Activated CD4-positive, alpha-beta T cell treated with anti-CD3 and anti-CD28 coated beads, Interleukin-2, amount 10 ng/mL, durations not matched to agents 7 days and 5 days (primary cell): ENCODE measurements around the gene PTPRN2. TPM values are rescaled to one million over a fixed set of nuclear protein-coding genes. Genes with fewer than 3 reads are reported as not detected.

Experiments used
- CTCF ChIA-PET: fragments of 350-600 bp; sonication (Branson Sonifier 250); formaldehyde crosslinking; loops from one replicate; lab custom pipeline; 2021; ENCODE audit warnings: antibody characterized with exemption; lab: Charles Lee
- POLR2A ChIA-PET: fragments of 350-600 bp; sonication (Branson Sonifier 250); formaldehyde crosslinking; loops from one replicate; lab custom pipeline; 2021; ENCODE audit warnings: antibody characterized with exemption; lab: Charles Lee
- DNase-seq: peaks from one replicate; pipeline ENCODE4 v3.0.0-alpha.2; 2020
- H3K27ac Mint-ChIP-seq: one replicate; pipeline ENCODE4 v1.8.0; 2021; ENCODE audit warnings: mild to moderate bottlenecking, moderate library complexity, mixed read lengths
- H3K27me3 Mint-ChIP-seq: one replicate; pipeline ENCODE4 v1.8.0; 2021; ENCODE audit warnings: mixed read lengths
- H3K36me3 Mint-ChIP-seq: one replicate; pipeline ENCODE4 v1.8.0; 2021; ENCODE audit warnings: low read depth, mixed read lengths
- H3K4me1 Mint-ChIP-seq: one replicate; pipeline ENCODE4 v1.8.0; 2021; ENCODE audit warnings: mixed read lengths
- H3K4me3 Mint-ChIP-seq: one replicate; pipeline ENCODE4 v1.8.0; 2021; ENCODE audit warnings: mild to moderate bottlenecking, moderate library complexity, mixed read lengths
- H3K9me3 Mint-ChIP-seq: one replicate; pipeline ENCODE4 v1.8.0; 2021; ENCODE audit warnings: mixed read lengths
- total RNA-seq, 2 experiments: library from RNA; stranded (reverse); gene quantifications; one replicate each; pipeline ENCODE4 v1.2.3, GENCODE V29; 2021

Gene PTPRN2
- total RNA-seq, 2 experiments from 2014 or later = 2.6 to 2.7 TPM

DNA sequence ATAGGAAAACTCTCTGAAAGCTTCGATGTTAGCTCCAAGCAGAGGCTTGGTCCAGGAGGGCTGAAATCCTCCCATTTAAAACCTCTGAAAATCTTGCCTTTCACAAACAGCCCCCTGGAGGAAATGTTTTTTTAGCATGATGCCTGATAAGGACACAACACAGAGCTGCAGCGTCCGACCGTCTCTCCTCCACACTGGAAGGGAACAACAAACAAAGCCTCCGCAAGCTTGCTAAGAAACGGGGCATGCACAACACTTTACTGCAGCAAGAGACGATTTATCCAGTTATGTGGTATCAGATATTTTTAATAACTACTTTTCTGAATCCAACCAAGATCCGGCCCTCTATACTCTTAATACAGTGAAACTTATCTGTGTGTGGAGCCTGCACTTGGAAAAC is 182.3 kb downstream of the PTPRN2 start:
- DNase-seq = no peak
- POLR2A ChIA-PET = no interaction called here
- Mint-ChIP-seq H3K36me3 (no peaks in the 10 kb centered on the region), H3K27me3 (no peaks in the 10 kb centered on the region), H3K4me3 (no peak overlapping the region), H3K27ac (no peak overlapping the region), H3K9me3 (no peaks in the 10 kb centered on the region), H3K4me1 (no peaks in the 10 kb centered on the region)
- CTCF ChIA-PET = no interaction called here

DNA sequence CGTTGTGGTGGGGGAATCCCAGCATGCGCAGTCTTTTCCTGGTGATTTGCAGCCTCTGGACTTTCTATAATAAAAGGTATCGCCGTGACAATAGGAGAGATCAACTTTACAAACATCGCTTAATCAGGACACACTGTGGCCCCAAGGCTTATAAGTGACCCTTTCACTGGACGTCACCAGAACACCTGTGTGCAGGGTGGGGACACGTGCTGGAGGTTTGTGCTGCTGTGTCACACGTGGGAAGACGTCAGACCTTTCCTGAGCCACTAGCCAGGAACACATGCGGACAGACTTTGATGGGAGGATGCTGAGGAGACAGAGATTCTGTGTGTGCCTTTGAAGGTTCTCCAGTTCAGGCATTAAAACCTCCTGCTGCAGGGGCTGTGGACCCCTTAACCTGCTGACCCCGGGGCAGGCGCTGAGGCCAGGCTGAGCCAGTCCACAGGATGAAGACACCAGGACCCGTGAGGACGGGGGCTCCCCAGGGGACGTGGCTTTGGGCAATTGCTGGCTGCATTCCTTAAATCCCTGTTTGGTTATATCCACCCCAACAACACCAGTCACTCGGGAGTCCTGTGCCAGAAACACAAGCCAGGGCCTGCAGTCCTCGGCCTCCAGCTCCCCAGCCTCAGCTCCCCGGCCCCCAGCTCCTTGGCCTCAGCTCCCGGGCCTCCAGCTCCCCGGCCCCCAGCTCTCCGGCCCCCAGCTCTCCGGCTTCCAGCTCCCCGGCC is 183.4 kb downstream of the PTPRN2 start:
- peaks cover 2% of the 10 kb centered on the region for H3K9me3 Mint-ChIP-seq
- CTCF ChIA-PET = no interaction called here
- H3K27me3 Mint-ChIP-seq = no peaks in the 10 kb centered on the region
- POLR2A ChIA-PET = no interaction called here
- no peak for DNase-seq
- H3K36me3 Mint-ChIP-seq = no peaks in the 10 kb centered on the region
- no peak overlapping the region for H3K27ac Mint-ChIP-seq
- H3K4me1 Mint-ChIP-seq = no peaks in the 10 kb centered on the region
- H3K4me3 Mint-ChIP-seq = no peak overlapping the region

DNA sequence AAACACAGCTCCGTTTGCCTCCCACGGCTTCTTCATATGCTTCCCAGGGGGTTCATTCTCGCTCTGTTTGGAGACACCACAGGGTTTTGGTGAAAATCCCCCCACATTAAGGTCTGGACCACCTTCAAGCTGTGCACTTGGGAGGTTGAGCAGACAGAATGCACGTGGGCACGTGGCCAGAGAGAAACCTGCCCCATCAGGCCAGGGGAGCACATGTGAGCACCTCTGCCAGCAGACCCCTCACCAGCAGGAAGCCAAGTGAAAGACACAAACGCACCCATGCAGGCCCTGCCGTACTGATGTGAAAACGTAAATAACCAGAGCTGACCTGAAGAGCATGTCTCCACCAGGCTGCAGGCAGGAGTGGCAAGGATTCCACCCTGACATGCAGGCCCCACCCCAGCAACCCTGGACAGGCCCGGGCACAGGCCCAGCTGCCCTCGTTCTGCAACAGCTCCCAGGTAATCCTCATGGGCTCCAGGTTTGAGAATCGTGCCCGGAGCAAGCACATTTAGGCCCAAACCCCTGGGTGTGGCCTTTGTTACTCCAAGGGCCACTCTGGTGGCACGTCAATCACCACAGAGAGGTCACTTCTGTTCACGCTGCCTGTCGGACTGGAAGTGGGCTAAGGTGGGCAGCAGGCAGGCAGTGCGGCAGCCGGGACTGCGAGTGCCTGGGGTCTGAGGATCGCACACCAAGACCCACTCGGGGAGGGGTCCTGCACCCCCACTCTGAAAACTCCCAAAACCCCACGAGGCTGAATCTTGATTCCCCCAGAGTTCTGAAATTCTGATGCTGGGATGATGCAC is 184.4 kb downstream of the PTPRN2 start:
- no peak overlapping the region for H3K4me3 Mint-ChIP-seq
- CTCF ChIA-PET = no interaction called here
- peaks cover 8% of the 10 kb centered on the region for H3K9me3 Mint-ChIP-seq
- H3K27me3 Mint-ChIP-seq = no peaks in the 10 kb centered on the region
- no peaks in the 10 kb centered on the region for H3K36me3 Mint-ChIP-seq
- no peaks in the 10 kb centered on the region for H3K4me1 Mint-ChIP-seq
- no peak for DNase-seq
- no peak overlapping the region for H3K27ac Mint-ChIP-seq
- POLR2A ChIA-PET = no interaction called here

DNA sequence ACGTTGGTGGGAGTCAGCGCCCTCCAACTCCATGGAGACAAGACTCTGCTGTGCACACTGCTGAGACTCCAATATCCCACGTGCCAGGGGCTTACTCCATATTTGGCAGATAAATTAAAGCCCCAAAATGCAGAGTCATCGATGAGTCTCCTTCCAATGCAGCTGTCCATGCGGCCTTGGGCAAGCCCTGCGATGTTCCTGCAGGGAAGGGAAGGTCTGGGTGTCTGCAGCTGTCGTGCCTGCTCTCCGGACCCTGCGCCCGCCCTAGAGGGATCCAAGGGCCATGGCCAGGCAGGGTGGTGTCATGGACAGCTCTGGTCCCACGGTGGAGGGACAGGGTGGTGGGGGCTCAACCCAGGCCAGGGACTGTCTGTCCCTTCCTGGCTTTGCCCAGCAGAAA is 185.2 kb downstream of the PTPRN2 start:
- Mint-ChIP-seq H3K27me3 (no peaks in the 10 kb centered on the region), H3K27ac (no peak overlapping the region), H3K9me3 (peaks cover 8% of the 10 kb centered on the region), H3K36me3 (no peaks in the 10 kb centered on the region), H3K4me1 (no peaks in the 10 kb centered on the region), H3K4me3 (no peak overlapping the region)
- POLR2A ChIA-PET = no interaction called here
- CTCF ChIA-PET = no interaction called here
- DNase-seq = no peak

DNA sequence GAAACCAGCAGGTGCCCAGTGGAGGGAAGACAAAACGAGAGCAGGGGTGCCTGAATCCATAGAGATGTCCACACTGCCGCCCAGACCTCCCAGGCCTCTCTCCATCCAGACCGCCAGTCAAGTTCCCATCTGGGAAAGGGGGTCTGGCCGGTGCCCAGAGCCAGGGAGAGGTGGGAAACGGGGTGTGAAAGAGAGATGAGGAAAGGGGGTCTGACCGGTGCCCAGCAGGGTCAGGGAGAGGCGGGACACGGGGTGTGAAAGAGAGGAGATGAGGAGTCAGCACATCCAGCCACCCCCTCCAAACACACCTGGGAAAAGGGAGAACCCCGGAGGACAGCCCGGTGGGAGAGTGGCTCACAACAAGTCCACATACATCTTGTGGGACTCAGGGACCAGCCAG is 185.8 kb downstream of the PTPRN2 start:
- Mint-ChIP-seq H3K27ac (no peak overlapping the region), H3K36me3 (no peaks in the 10 kb centered on the region), H3K27me3 (no peaks in the 10 kb centered on the region), H3K4me3 (no peak overlapping the region), H3K9me3 (peaks cover 8% of the 10 kb centered on the region), H3K4me1 (no peaks in the 10 kb centered on the region)
- DNase-seq = no peak
- ChIA-PET POLR2A (no interaction called here), CTCF (no interaction called here)

DNA sequence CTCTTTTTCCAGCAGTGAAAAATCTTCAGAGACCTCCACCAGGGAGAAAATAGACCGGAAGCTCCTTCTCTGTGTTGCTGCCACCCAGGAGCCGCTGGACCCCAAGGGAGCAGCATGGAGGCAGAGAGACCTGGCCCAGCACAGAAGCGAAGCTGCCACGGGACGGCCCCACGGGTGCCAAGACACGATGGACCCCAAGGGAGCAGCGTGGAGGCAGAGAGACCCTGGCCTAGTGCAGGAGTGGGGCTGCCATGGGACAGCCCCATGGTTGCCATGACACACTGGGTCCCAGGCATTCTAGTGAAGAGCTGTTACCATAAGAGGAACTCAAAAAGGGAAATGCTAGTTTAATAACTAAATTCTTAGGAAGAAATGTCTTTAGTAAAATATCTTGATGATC is 186.3 kb downstream of the PTPRN2 start:
- H3K4me1 Mint-ChIP-seq = no peaks in the 10 kb centered on the region
- H3K4me3 Mint-ChIP-seq = no peak overlapping the region
- no peaks in the 10 kb centered on the region for H3K27me3 Mint-ChIP-seq
- peaks cover 8% of the 10 kb centered on the region for H3K9me3 Mint-ChIP-seq
- CTCF ChIA-PET = no interaction called here
- POLR2A ChIA-PET = no interaction called here
- no peak for DNase-seq
- H3K36me3 Mint-ChIP-seq = no peaks in the 10 kb centered on the region
- H3K27ac Mint-ChIP-seq = no peak overlapping the region

DNA sequence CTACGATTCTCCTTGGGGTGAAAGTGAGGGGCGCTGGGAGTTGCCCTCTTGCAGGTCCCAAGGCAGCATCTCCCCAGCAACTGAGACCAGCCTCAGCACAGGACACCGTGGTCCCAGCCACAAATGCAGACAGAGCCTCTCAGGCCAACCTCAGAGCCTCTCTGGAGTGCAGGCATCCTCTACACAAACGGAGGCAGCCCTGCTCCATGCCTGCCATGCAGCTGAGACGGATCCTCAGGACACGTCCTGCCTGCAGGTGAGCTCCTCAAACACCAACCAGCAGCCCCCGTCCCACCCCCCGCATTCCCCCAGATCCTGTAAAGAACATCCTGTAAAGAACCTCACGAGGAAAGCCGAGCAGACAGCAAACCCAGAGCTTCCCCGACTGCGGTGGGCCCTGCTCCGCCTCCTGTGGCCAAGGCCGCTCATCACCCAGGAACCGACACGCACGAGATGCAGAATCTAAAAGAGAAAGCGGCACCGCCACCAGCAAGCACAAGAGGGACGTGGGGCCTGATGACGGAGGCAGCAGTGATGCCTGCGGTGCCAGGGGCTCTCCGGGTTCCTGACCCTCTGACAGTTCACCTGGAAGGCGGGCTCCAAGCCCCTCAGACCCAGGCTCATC is 186.9 kb downstream of the PTPRN2 start:
- POLR2A ChIA-PET = no interaction called here
- Mint-ChIP-seq H3K9me3 (peaks cover 8% of the 10 kb centered on the region), H3K27me3 (no peaks in the 10 kb centered on the region), H3K36me3 (no peaks in the 10 kb centered on the region), H3K27ac (no peak overlapping the region), H3K4me3 (no peak overlapping the region), H3K4me1 (no peaks in the 10 kb centered on the region)
- CTCF ChIA-PET = no interaction called here
- no peak for DNase-seq

DNA sequence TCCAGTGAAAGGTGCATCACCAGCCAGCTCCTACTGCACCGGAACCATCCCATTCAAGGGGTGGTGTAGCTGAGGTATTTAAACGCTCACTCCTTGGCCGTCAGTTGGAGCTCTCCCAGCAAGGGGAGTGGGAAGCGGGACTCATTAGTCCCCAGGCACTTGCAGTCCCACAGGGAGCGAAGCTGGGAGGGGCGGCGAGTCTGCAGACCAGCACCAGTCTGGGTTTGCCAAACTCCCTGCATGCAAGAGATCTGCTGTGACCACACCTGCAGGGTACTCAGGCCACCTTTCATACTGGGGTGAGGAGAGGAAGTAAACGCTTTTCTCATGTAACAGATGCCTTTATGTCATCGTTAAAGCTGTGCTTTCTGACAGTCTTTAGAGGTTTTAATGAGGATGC is 187.9 kb downstream of the PTPRN2 start:
- ChIA-PET POLR2A (no interaction called here), CTCF (no interaction called here)
- H3K36me3 Mint-ChIP-seq = no peaks in the 10 kb centered on the region
- H3K4me3 Mint-ChIP-seq = no peak overlapping the region
- DNase-seq = no peak
- peaks cover 8% of the 10 kb centered on the region for H3K9me3 Mint-ChIP-seq
- no peaks in the 10 kb centered on the region for H3K27me3 Mint-ChIP-seq
- no peaks in the 10 kb centered on the region for H3K4me1 Mint-ChIP-seq
- no peak overlapping the region for H3K27ac Mint-ChIP-seq

DNA sequence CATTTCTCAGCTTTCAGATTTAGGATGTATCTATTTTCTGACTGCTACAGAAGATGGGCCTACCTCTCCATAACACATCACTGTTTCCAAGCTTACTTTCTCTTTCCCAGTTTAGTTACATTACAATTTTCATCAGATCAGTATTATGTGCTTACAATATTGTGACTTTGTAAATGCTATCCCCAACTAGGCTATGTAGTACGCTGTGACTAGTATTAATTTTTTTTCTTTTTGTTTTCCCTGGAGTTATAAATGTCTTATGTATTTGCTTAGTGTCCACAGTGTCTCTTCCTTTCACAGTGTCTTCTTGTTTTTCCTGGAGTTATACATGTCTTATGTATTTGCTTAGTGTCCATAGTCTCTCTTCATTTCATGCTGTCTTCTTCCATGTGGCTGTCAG is 188.9 kb downstream of the PTPRN2 start:
- Mint-ChIP-seq H3K4me1 (no peaks in the 10 kb centered on the region), H3K9me3 (peaks cover 8% of the 10 kb centered on the region), H3K4me3 (no peak overlapping the region), H3K27me3 (no peaks in the 10 kb centered on the region), H3K36me3 (no peaks in the 10 kb centered on the region), H3K27ac (no peak overlapping the region)
- POLR2A ChIA-PET = no interaction called here
- CTCF ChIA-PET = no interaction called here
- DNase-seq = no peak

DNA sequence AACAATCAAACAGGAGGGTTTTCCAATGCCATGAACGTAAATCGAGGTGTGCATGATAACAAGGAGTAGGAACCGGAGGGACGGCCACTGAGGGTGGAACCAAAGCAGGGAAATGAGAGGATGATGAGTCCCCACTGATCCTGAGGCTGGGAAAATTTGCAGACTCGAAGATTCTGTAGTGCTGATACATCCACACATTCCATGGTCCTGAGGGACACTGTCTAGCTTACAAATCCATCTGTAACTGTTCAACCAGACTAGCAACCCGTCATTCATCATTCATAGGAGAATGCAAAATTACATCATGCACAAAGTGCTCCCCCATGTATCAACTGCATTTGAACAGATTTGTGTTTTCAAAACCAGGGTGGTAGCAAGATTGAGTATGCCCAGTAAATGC is 189.7 kb downstream of the PTPRN2 start:
- CTCF ChIA-PET = no interaction called here
- no peak for DNase-seq
- POLR2A ChIA-PET = interaction anchor here (0.8 kb wide), 1 partner anchor 1179 kb away, joined by 3 read pairs; no protein-coding TSS in a partner anchor
- Mint-ChIP-seq H3K27me3 (no peaks in the 10 kb centered on the region), H3K27ac (peak overlapping the region; percentile 36), H3K36me3 (no peaks in the 10 kb centered on the region), H3K9me3 (peaks cover 8% of the 10 kb centered on the region), H3K4me3 (no peak overlapping the region), H3K4me1 (no peaks in the 10 kb centered on the region)

DNA sequence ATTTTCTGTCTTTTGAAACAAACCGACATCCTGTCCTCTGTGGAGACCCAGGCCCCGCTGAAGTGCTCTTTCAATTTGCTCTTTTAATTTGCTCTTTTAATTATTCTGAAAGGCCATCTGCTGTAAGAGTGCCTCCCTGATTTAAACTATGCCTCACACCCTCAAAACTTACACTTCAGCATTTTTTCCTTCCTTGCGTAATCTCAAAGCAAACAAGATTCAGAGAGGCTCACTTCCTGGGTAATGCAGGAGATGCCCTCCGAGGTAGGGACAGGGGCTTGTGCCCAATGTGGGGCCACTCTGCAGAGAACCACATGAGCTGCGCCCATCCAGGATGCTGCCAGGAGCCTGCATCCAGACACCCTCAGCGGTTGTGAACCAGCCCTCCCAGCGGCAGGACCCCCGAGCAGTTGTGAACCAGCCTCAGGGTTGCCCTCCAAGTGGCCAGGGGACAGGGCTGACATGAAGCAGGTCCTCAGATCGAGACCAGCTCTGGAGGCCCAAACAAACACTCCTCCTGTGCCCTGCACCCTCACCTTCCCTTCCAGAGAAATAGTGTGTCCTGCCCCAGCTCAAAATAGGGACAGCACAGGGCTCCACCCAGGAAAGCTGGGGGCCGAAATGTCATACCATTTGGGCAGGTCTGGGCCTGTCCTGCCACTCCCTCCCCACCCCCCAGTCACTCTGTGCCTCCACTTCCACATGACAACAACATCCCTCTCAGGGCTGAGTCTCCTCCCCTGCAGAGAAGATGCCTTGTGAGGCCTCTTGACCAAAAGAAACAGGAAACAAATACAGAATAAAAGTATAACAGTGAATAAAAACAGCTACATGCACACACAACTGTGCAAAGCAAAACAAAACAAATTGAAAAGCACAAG is 190.4 kb downstream of the PTPRN2 start:
- Mint-ChIP-seq H3K27me3 (no peaks in the 10 kb centered on the region), H3K27ac (peak overlapping the region; percentile 36), H3K4me3 (no peak overlapping the region), H3K36me3 (no peaks in the 10 kb centered on the region), H3K9me3 (peaks cover 8% of the 10 kb centered on the region), H3K4me1 (no peaks in the 10 kb centered on the region)
- no peak for DNase-seq
- CTCF ChIA-PET = no interaction called here
- POLR2A ChIA-PET = interaction anchor here (0.8 kb wide), 1 partner anchor 1178 kb away, joined by 3 read pairs; no protein-coding TSS in a partner anchor

DNA sequence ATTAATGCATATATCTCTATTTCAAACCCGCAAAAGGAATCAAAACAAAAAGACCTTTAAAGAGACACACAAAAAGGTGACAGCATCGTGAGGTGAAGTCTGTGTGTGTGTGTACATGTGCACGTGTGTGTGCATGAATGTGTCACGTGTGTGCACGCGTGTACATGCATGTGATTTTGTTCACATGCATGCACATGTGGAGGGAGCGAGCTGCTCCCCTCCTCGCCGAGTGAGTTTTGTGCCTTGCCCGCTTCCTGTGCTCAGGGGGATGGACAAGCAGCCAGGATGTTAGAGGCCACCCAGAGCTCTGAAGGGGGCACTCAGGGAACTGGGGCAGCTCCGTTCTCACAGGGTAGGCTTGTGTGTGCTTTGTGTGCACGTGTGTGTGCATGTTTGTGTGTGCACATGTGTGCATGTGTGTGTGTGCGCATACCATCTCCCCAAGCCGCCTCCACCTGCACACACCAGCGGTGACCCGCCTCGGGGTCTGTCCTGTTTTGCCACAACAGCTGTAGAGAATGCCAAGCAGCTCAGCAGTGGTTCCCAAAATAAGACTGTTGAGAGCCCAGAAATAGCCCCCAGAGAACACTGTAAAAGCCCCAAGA is 191.2 kb downstream of the PTPRN2 start:
- DNase-seq = no peak
- Mint-ChIP-seq H3K27me3 (no peaks in the 10 kb centered on the region), H3K9me3 (peaks cover 8% of the 10 kb centered on the region), H3K4me1 (no peaks in the 10 kb centered on the region), H3K4me3 (no peak overlapping the region), H3K36me3 (no peaks in the 10 kb centered on the region), H3K27ac (no peak overlapping the region)
- ChIA-PET POLR2A (no interaction called here), CTCF (no interaction called here)
